Upper lobe of left lung (tissue), 4 donors: Measurements from ENCODE around the gene TRIM72.

Source experiments
- CTCF ChIP-seq, 6 experiments: fragments of 450-650 bp in 4 of 6; fragments of 200-600 bp in 2 of 6; sonication (generic) in 2 of 6; IDR thresholded peaks; one replicate each; pipeline ENCODE4 v1.5.1; 2016 to 2019; ENCODE audit warnings: antibody characterized with exemption in 6 of 6
- EP300 ChIP-seq, 4 donors: sonication (generic); formaldehyde crosslinking; IDR thresholded peaks; one replicate each; pipeline ENCODE4 v1.5.1; 2017; ENCODE audit warnings: antibody characterized with exemption in 4 of 4, control low read depth in 2 of 4
- POLR2A ChIP-seq, 4 donors: fragments of 450-650 bp; IDR thresholded peaks; one replicate each; pipeline ENCODE4 v1.5.1; 2016 to 2017; ENCODE audit warnings: antibody characterized with exemption in 4 of 4, mild to moderate bottlenecking in 2 of 4
- POLR2AphosphoS5 ChIP-seq, 2 donors: sonication (generic); formaldehyde crosslinking; IDR thresholded peaks; one replicate each; pipeline ENCODE4 v1.5.1; 2017; ENCODE audit warnings: antibody characterized with exemption in 2 of 2

GRCh38 chr16:31258366-31258765, 44.4 kb downstream of the TRIM72 start:
- no peak for TF ChIP-seq CTCF (IDR thresholded peaks at IDR 0.05)
- TF ChIP-seq EP300 (IDR thresholded peaks at IDR 0.05): no peak
- TF ChIP-seq POLR2AphosphoS5 (IDR thresholded peaks at IDR 0.05): no peak
- no peak for TF ChIP-seq POLR2A (IDR thresholded peaks at IDR 0.05)
